HCT116 (cell line): Measurements from ENCODE around the gene HNRNPH1. TPM values are rescaled to one million over a fixed set of nuclear protein-coding genes. Genes with fewer than 3 reads are reported as not detected.

Experiments used
- ATAC-seq: fragments of 200-7000 bp; cut with Tn5 transposase; 2 replicates; pipeline ENCODE4 v1.9.1; 2020; ENCODE audit warnings: mild to moderate bottlenecking, moderate library complexity
- BruUV-seq: library from RNA; stranded (reverse); fragments of 400-500 nt; replicated peaks from 2 replicates; lab custom pipeline; 2021; lab: Mats Ljungman, UMichigan
- CTCF ChIA-PET: fragments of 300-600 bp; sonication (Branson Sonifier 250); formaldehyde crosslinking; loops from one replicate; lab custom pipeline; 2021; ENCODE audit warnings: antibody characterized with exemption; lab: Charles Lee
- POLR2A ChIA-PET: fragments of 300-600, 350-600 bp; sonication (Branson Sonifier 250); formaldehyde crosslinking; loops from one replicate; lab custom pipeline; 2021; ENCODE audit warnings: antibody characterized with exemption; lab: Charles Lee
- RAD21 ChIA-PET, 2 experiments: fragments of 300-600 bp; sonication (Branson Sonifier 250); formaldehyde crosslinking; loops; one replicate each; lab custom pipeline; 2023; ENCODE audit warnings: low total read pairs in 2 of 2; ENCODE audit not compliant: uncharacterized antibody in 2 of 2, unreplicated experiment in 2 of 2, low non-redundant PET in 1 of 2; lab: Charles Lee
- DNase-seq: peaks from one replicate; pipeline ENCODE4 v3.0.0-alpha.2; 2010; ENCODE audit warnings: low read depth, low spot score
- H2AFZ ChIP-seq: fragments of 200-600 bp; shearing (Covaris generic), sonication (generic); 2 replicates; pipeline ENCODE4 v1.6.1; 2017; ENCODE audit warnings: low read depth, mixed run types, mixed read lengths, antibody characterized with exemption, low read length; ENCODE audit not compliant: poor library complexity, severe bottlenecking
- H3K27ac ChIP-seq: 2 replicates; pipeline ENCODE4 v1.5.1; 2012; ENCODE audit warnings: low read depth, low read length
- H3K27me3 ChIP-seq: fragments of 200-600 bp; sonication (generic); 2 replicates; pipeline ENCODE4 v1.6.1; 2016; ENCODE audit warnings: mixed run types, low read length, mixed read lengths; ENCODE audit not compliant: insufficient read depth
- H3K36me3 ChIP-seq, 2 experiments: fragments of 200-500 bp in 1 of 2; fragments of 200-600 bp in 1 of 2; sonication (Bioruptor generic) in 1 of 2; sonication (generic) in 1 of 2; 2 replicates each; pipeline versions ENCODE4 v1.5.1 to v1.6.1; 2014 to 2016; ENCODE audit warnings: low read length in 2 of 2, inconsistent platforms in 1 of 2, mixed read lengths in 1 of 2, mixed run types in 1 of 2; ENCODE audit not compliant: insufficient read depth in 2 of 2, control insufficient read depth in 1 of 2
- H3K4me1 ChIP-seq, 2 experiments: fragments of 200-600 bp in 1 of 2; sonication (generic) in 1 of 2; 2 replicates each; pipeline versions ENCODE4 v1.5.1 to v1.6.1; 2012 to 2017; ENCODE audit warnings: low read length in 2 of 2, inconsistent platforms in 1 of 2, mild to moderate bottlenecking in 1 of 2, mixed read lengths in 1 of 2, mixed run types in 1 of 2, moderate library complexity in 1 of 2; ENCODE audit not compliant: insufficient read depth in 2 of 2, control insufficient read depth in 1 of 2
- H3K4me2 ChIP-seq: fragments of 200-600 bp; sonication (generic); 2 replicates; pipeline ENCODE4 v1.6.1; 2017; ENCODE audit warnings: mixed run types, low read length, mixed read lengths
- H3K4me3 ChIP-seq, 2 experiments: fragments of 200-600 bp in 1 of 2; sonication (generic) in 1 of 2; replicated peaks in 1 of 2; 2 replicates each; pipeline ENCODE4 v1.5.1; 2011 to 2016; ENCODE audit warnings: low read length in 2 of 2, control low read depth in 1 of 2, low read depth in 1 of 2, mild to moderate bottlenecking in 1 of 2, mixed read lengths in 1 of 2, mixed run types in 1 of 2
- H3K79me2 ChIP-seq: fragments of 200-600 bp; sonication (generic); 2 replicates; pipeline ENCODE4 v1.6.1; 2017; ENCODE audit warnings: mild to moderate bottlenecking, mixed run types, low read length, moderate library complexity, mixed read lengths; ENCODE audit not compliant: insufficient read depth
- H3K9ac ChIP-seq: fragments of 200-600 bp; sonication (generic); 2 replicates; pipeline ENCODE4 v1.6.1; 2016; ENCODE audit warnings: low read length, mixed read lengths
- H3K9me2 ChIP-seq: fragments of 200-600 bp; sonication (generic), shearing (Covaris generic); 2 replicates; pipeline ENCODE4 v1.6.1; 2017; ENCODE audit warnings: mixed run types, mild to moderate bottlenecking, moderate library complexity; ENCODE audit not compliant: insufficient read depth
- H3K9me3 ChIP-seq, 2 experiments: fragments of 200-500 bp in 1 of 2; fragments of 200-600 bp in 1 of 2; sonication (Bioruptor generic) in 1 of 2; sonication (generic) in 1 of 2; 2 replicates each; pipeline ENCODE4 v1.6.1; 2014 to 2017; ENCODE audit warnings: low read length in 2 of 2, mixed read lengths in 2 of 2, inconsistent platforms in 1 of 2, low read depth in 1 of 2, mild to moderate bottlenecking in 1 of 2, mixed run types in 1 of 2, moderate library complexity in 1 of 2; ENCODE audit not compliant: control insufficient read depth in 1 of 2, insufficient read depth in 1 of 2
- H4K20me1 ChIP-seq: fragments of 200-600 bp; sonication (generic), shearing (Covaris generic); 2 replicates; pipeline ENCODE4 v1.6.1; 2017; ENCODE audit warnings: mixed run types, mild to moderate bottlenecking, moderate library complexity; ENCODE audit not compliant: insufficient read depth
- ATF3 ChIP-seq: IDR thresholded peaks from 2 replicates; pipeline ENCODE4 v1.6.1; 2012
- CBX3 ChIP-seq: IDR thresholded peaks from 2 replicates; pipeline ENCODE4 v1.6.1; 2012; ENCODE audit warnings: low read depth
- CEBPB ChIP-seq: IDR thresholded peaks from 2 replicates; pipeline ENCODE4 v1.6.1; 2012; ENCODE audit warnings: low read depth
- CTCF ChIP-seq, 3 experiments: fragments of 200-600 bp in 1 of 3; sonication (generic) in 1 of 3; IDR thresholded peaks in 2 of 3; conservative IDR thresholded peaks in 1 of 3; 2 replicates each; pipeline ENCODE4 v1.5.1; 2012 to 2017; ENCODE audit warnings: low read depth in 2 of 3, low read length in 2 of 3, antibody characterized with exemption in 1 of 3, borderline replicate concordance in 1 of 3, control low read depth in 1 of 3, mild to moderate bottlenecking in 1 of 3, mixed read lengths in 1 of 3, mixed run types in 1 of 3, moderate library complexity in 1 of 3; ENCODE audit not compliant: insufficient read depth in 1 of 3
- EZH2 ChIP-seq: fragments of 200-600 bp; sonication (generic); IDR thresholded peaks from 2 replicates; pipeline ENCODE4 v1.6.1; 2017; ENCODE audit warnings: antibody characterized with exemption, mixed run types
- EZH2phosphoT487 ChIP-seq: fragments of 200-600 bp; IDR thresholded peaks from 2 replicates; pipeline ENCODE4 v1.6.1; 2018; ENCODE audit warnings: antibody characterized with exemption, borderline replicate concordance
- FOSL1 ChIP-seq: IDR thresholded peaks from 2 replicates; pipeline ENCODE4 v1.6.1; 2012; ENCODE audit warnings: low read depth
- JUND ChIP-seq: IDR thresholded peaks from 2 replicates; pipeline ENCODE4 v1.6.1; 2012
- MAX ChIP-seq: IDR thresholded peaks from 2 replicates; pipeline ENCODE4 v1.6.1; 2012
- POLR2A ChIP-seq: IDR thresholded peaks from 2 replicates; pipeline ENCODE4 v1.7.0; 2011; ENCODE audit warnings: borderline replicate concordance; ENCODE audit not compliant: insufficient read depth, insufficient read length; ENCODE audit errors: extremely low read depth
- RAD21 ChIP-seq: IDR thresholded peaks from 2 replicates; pipeline ENCODE4 v1.6.1; 2012; ENCODE audit warnings: low read depth, mild to moderate bottlenecking
- REST ChIP-seq: IDR thresholded peaks from 2 replicates; pipeline ENCODE4 v1.6.1; 2012; ENCODE audit warnings: low read depth
- SIN3A ChIP-seq: IDR thresholded peaks from 2 replicates; pipeline ENCODE4 v1.6.1; 2012; ENCODE audit warnings: low read depth
- SP1 ChIP-seq: IDR thresholded peaks from 2 replicates; pipeline ENCODE4 v1.6.1; 2012; ENCODE audit warnings: low read depth
- SRF ChIP-seq: IDR thresholded peaks from 2 replicates; pipeline ENCODE4 v1.6.1; 2012; ENCODE audit warnings: low read depth
- YY1 ChIP-seq: IDR thresholded peaks from 2 replicates; pipeline ENCODE4 v1.6.1; 2011; ENCODE audit warnings: low read length, low read depth, moderate library complexity, mild to moderate bottlenecking; ENCODE audit not compliant: insufficient replicate concordance; ENCODE audit errors: extremely low read depth
- ZBTB33 ChIP-seq: IDR thresholded peaks from 2 replicates; pipeline ENCODE4 v1.6.1; 2011; ENCODE audit warnings: mild to moderate bottlenecking, low read length, moderate library complexity; ENCODE audit not compliant: insufficient replicate concordance; ENCODE audit errors: extremely low read depth
- ZFX ChIP-seq: fragments of 450-650 bp; IDR thresholded peaks from 2 replicates; pipeline ENCODE4 v1.6.1; 2017
- intact Hi-C: fragments of 100-400 bp; cut with micrococcal nuclease; formaldehyde crosslinking; loops from 2 replicates; pipeline ENCODE4 v1.10.0; 2022
- total RNA-seq: library from RNA; stranded (reverse); gene quantifications from one replicate; pipeline ENCODE4 v1.2.1, GENCODE V29; 2021; ENCODE audit not compliant: unreplicated experiment

The HNRNPH1 gene
- total RNA-seq, 1 experiment from 2014 or later: 788 TPM

GRCh38 chr5:179572386-179572785 lies 51.1 kb downstream of the HNRNPH1 start:
- CTCF ChIA-PET: no interaction called here
- no peak for TF ChIP-seq YY1
- TF ChIP-seq SRF: no peak
- TF ChIP-seq RAD21: no peak
- no peak for TF ChIP-seq JUND
- no peak for TF ChIP-seq CBX3
- no peak for TF ChIP-seq POLR2A
- TF ChIP-seq SIN3A: no peak
- TF ChIP-seq SP1: no peak
- TF ChIP-seq MAX: no peak
- no peak for TF ChIP-seq ZBTB33
- no peak for TF ChIP-seq CEBPB
- TF ChIP-seq ATF3: no peak
- TF ChIP-seq FOSL1: no peak
- no peak for TF ChIP-seq ZFX
- TF ChIP-seq EZH2phosphoT487: no peak
- TF ChIP-seq CTCF (IDR thresholded peaks at IDR 0.05 in 2 of 3, conservative IDR thresholded peaks at IDR 0.05 in 1 of 3; ENCODE audit: borderline replicate concordance in 1 of 3, insufficient read depth in 1 of 3, low read depth in 2 of 3, low read length in 2 of 3): no peak
- no peak for TF ChIP-seq EZH2
- no peak for TF ChIP-seq REST
- peaks cover 26 to 49% of the 10 kb centered on the region in 2 experiments for H3K36me3 ChIP-seq
- H3K9me2 ChIP-seq: no peaks in the 10 kb centered on the region
- RAD21 ChIA-PET: no interaction called here
- H3K79me2 ChIP-seq: peaks cover 5% of the 10 kb centered on the region; the same call in 1 of the 2 replicates
- no peaks in the 10 kb centered on the region for H3K4me1 ChIP-seq
- no peak overlapping the region for H3K4me2 ChIP-seq
- BruUV-seq: no TSS peak
- H2AFZ ChIP-seq: no peak overlapping the region
- H3K4me3 ChIP-seq: no peak overlapping the region
- no peaks in the 10 kb centered on the region for H4K20me1 ChIP-seq
- no peak overlapping the region for H3K27ac ChIP-seq
- intact Hi-C loops: no loop called here
- H3K27me3 ChIP-seq: no peaks in the 10 kb centered on the region
- POLR2A ChIA-PET: no interaction called here
- H3K9ac ChIP-seq: no peak overlapping the region
- no peak for ATAC-seq
- DNase-seq: no peak
- H3K9me3 ChIP-seq: no peaks in the 10 kb centered on the region
